HCT116 (cell line): ENCODE data around the gene ANKRD20A1. TPM values are rescaled to one million over a fixed set of nuclear protein-coding genes. Genes with fewer than 3 reads are reported as not detected.
A peak's percentile ranks its signal among the peaks of the same experiment; 100 is the strongest.
"Not testable (repeated sequence)": the region's sequence is repeated elsewhere in the genome, so short reads cannot be mapped to it uniquely, and the experiment has no call there.

ENCODE experiments used
- ATAC-seq: fragments of 200-7000 bp; cut with Tn5 transposase; 2 replicates; pipeline ENCODE4 v1.9.1; 2020; ENCODE audit warnings: mild to moderate bottlenecking, moderate library complexity
- Bru-seq: library from RNA; stranded (reverse); fragments of 400-500 nt; gene quantifications from one replicate; lab custom pipeline; 2021; lab: Mats Ljungman, UMichigan
- BruChase-seq, 2 experiments: library from RNA; stranded (reverse); fragments of 400-500 nt; gene quantifications; one replicate each; lab custom pipeline; 2021; lab: Mats Ljungman, UMichigan
- BruUV-seq: library from RNA; stranded (reverse); fragments of 400-500 nt; replicated peaks from 2 replicates; lab custom pipeline; 2021; lab: Mats Ljungman, UMichigan
- CTCF ChIA-PET: fragments of 300-600 bp; sonication (Branson Sonifier 250); formaldehyde crosslinking; loops from one replicate; lab custom pipeline; 2021; ENCODE audit warnings: antibody characterized with exemption; lab: Charles Lee
- POLR2A ChIA-PET: fragments of 300-600, 350-600 bp; sonication (Branson Sonifier 250); formaldehyde crosslinking; loops from one replicate; lab custom pipeline; 2021; ENCODE audit warnings: antibody characterized with exemption; lab: Charles Lee
- RAD21 ChIA-PET, 2 experiments: fragments of 300-600 bp; sonication (Branson Sonifier 250); formaldehyde crosslinking; loops; one replicate each; lab custom pipeline; 2023; ENCODE audit warnings: low total read pairs in 2 of 2; ENCODE audit not compliant: uncharacterized antibody in 2 of 2, unreplicated experiment in 2 of 2, low non-redundant PET in 1 of 2; lab: Charles Lee
- DNase-seq: peaks from one replicate; pipeline ENCODE4 v3.0.0-alpha.2; 2010; ENCODE audit warnings: low read depth, low spot score
- H2AFZ ChIP-seq: fragments of 200-600 bp; shearing (Covaris generic), sonication (generic); 2 replicates; pipeline ENCODE4 v1.6.1; 2017; ENCODE audit warnings: low read depth, mixed run types, mixed read lengths, antibody characterized with exemption, low read length; ENCODE audit not compliant: poor library complexity, severe bottlenecking
- H3K27ac ChIP-seq: 2 replicates; pipeline ENCODE4 v1.5.1; 2012; ENCODE audit warnings: low read depth, low read length
- H3K27me3 ChIP-seq: fragments of 200-600 bp; sonication (generic); 2 replicates; pipeline ENCODE4 v1.6.1; 2016; ENCODE audit warnings: mixed run types, low read length, mixed read lengths; ENCODE audit not compliant: insufficient read depth
- H3K36me3 ChIP-seq, 2 experiments: fragments of 200-500 bp in 1 of 2; fragments of 200-600 bp in 1 of 2; sonication (Bioruptor generic) in 1 of 2; sonication (generic) in 1 of 2; 2 replicates each; pipeline versions ENCODE4 v1.5.1 to v1.6.1; 2014 to 2016; ENCODE audit warnings: low read length in 2 of 2, inconsistent platforms in 1 of 2, mixed read lengths in 1 of 2, mixed run types in 1 of 2; ENCODE audit not compliant: insufficient read depth in 2 of 2, control insufficient read depth in 1 of 2
- H3K4me1 ChIP-seq, 2 experiments: fragments of 200-600 bp in 1 of 2; sonication (generic) in 1 of 2; 2 replicates each; pipeline versions ENCODE4 v1.5.1 to v1.6.1; 2012 to 2017; ENCODE audit warnings: low read length in 2 of 2, inconsistent platforms in 1 of 2, mild to moderate bottlenecking in 1 of 2, mixed read lengths in 1 of 2, mixed run types in 1 of 2, moderate library complexity in 1 of 2; ENCODE audit not compliant: insufficient read depth in 2 of 2, control insufficient read depth in 1 of 2
- H3K4me2 ChIP-seq: fragments of 200-600 bp; sonication (generic); 2 replicates; pipeline ENCODE4 v1.6.1; 2017; ENCODE audit warnings: mixed run types, low read length, mixed read lengths
- H3K4me3 ChIP-seq, 2 experiments: fragments of 200-600 bp in 1 of 2; sonication (generic) in 1 of 2; replicated peaks in 1 of 2; 2 replicates each; pipeline ENCODE4 v1.5.1; 2011 to 2016; ENCODE audit warnings: low read length in 2 of 2, control low read depth in 1 of 2, low read depth in 1 of 2, mild to moderate bottlenecking in 1 of 2, mixed read lengths in 1 of 2, mixed run types in 1 of 2
- H3K79me2 ChIP-seq: fragments of 200-600 bp; sonication (generic); 2 replicates; pipeline ENCODE4 v1.6.1; 2017; ENCODE audit warnings: mild to moderate bottlenecking, mixed run types, low read length, moderate library complexity, mixed read lengths; ENCODE audit not compliant: insufficient read depth
- H3K9ac ChIP-seq: fragments of 200-600 bp; sonication (generic); 2 replicates; pipeline ENCODE4 v1.6.1; 2016; ENCODE audit warnings: low read length, mixed read lengths
- H3K9me2 ChIP-seq: fragments of 200-600 bp; sonication (generic), shearing (Covaris generic); 2 replicates; pipeline ENCODE4 v1.6.1; 2017; ENCODE audit warnings: mixed run types, mild to moderate bottlenecking, moderate library complexity; ENCODE audit not compliant: insufficient read depth
- H3K9me3 ChIP-seq, 2 experiments: fragments of 200-500 bp in 1 of 2; fragments of 200-600 bp in 1 of 2; sonication (Bioruptor generic) in 1 of 2; sonication (generic) in 1 of 2; 2 replicates each; pipeline ENCODE4 v1.6.1; 2014 to 2017; ENCODE audit warnings: low read length in 2 of 2, mixed read lengths in 2 of 2, inconsistent platforms in 1 of 2, low read depth in 1 of 2, mild to moderate bottlenecking in 1 of 2, mixed run types in 1 of 2, moderate library complexity in 1 of 2; ENCODE audit not compliant: control insufficient read depth in 1 of 2, insufficient read depth in 1 of 2
- H4K20me1 ChIP-seq: fragments of 200-600 bp; sonication (generic), shearing (Covaris generic); 2 replicates; pipeline ENCODE4 v1.6.1; 2017; ENCODE audit warnings: mixed run types, mild to moderate bottlenecking, moderate library complexity; ENCODE audit not compliant: insufficient read depth
- intact Hi-C: fragments of 100-400 bp; cut with micrococcal nuclease; formaldehyde crosslinking; loops from 2 replicates; pipeline ENCODE4 v1.10.0; 2022
- long read RNA-seq: library from polyadenylated mRNA; unstranded; transcript quantifications from one replicate; pipeline ENCODE4 v2.0.0, GENCODE V29; 2021; ENCODE audit not compliant: unreplicated experiment
- polyA plus RNA-seq: library from polyadenylated mRNA; unstranded; fragments of >200 nt; gene quantifications from 2 replicates; pipeline ENCODE4 v1.2.1, GENCODE V29; 2012; ENCODE audit warnings: missing spikeins
- total RNA-seq: library from RNA; stranded (reverse); gene quantifications from one replicate; pipeline ENCODE4 v1.2.1, GENCODE V29; 2021; ENCODE audit not compliant: unreplicated experiment

ANKRD20A1 gene
- total RNA-seq (5.2 TPM), Bru-seq, nascent RNA (percentile 46 among the genes with signal in this experiment), BruChase-seq, experiment 1, labeled RNA remaining after a 6-hour chase (percentile 42 among the genes with signal in this experiment), BruChase-seq, experiment 2, labeled RNA remaining after a 2-hour chase (percentile 45 among the genes with signal in this experiment)
- polyA plus RNA-seq, result 2.4 and 2.6 TPM in 2 replicates
- long read RNA-seq, result 0 reads

DNA sequence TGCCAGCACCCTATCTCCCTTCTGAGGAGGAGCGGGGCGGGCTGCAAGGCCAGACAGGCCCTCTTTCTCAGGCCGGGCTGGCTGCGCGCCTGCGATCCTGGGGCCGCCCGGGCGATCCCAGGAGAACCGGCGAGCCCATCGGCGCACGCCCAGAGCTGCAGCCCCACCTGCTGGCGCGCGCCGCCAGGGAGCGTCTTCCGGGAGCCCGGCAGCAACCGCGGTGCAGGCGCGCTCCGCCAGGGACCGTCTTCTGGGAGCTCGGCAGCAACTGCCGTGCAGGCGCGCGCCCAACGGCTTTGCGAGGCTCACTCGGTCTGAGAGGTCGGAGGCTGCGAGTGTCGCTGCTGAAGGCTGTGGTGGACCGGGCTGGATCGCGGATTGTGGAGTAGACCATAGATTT is at the start of gene ANKRD20A1:
TSS of gene ANKRD20A1 (plus strand) at position 61 of the 400 bp plus-strand sequence. CDS start 496 bp downstream, outside the sequence.
- intact Hi-C loops, ATAC-seq, H3K4me2 ChIP-seq, CTCF ChIA-PET, H3K79me2 ChIP-seq, H3K4me3 ChIP-seq, H3K27ac ChIP-seq, RAD21 ChIA-PET, BruUV-seq, H3K27me3 ChIP-seq, H3K9me2 ChIP-seq, H3K9me3 ChIP-seq, H2AFZ ChIP-seq, POLR2A ChIA-PET, H3K36me3 ChIP-seq, DNase-seq, H4K20me1 ChIP-seq, H3K9ac ChIP-seq, H3K4me1 ChIP-seq: not testable (repeated sequence)

DNA sequence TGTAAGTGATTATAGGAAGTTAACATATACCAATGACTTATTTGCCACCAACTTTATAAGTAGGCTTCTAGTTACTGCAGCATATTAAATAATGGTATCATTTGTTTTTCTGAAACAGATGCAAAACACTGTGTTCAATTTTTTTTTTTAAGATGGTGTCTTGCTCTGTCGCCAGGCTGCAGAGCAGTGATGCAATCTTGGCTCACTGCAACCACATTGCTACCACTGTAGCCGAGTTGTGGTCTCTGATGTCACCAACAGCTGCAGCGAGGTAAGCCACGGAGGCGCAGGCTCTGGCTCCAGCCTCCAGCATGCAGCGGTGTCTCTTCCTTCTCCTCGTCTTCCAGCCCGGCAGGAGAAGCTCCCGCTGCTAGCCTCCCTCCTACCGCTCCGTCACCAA is 26.6 kb upstream of the ANKRD20A1 start:
- H3K4me1 ChIP-seq, H3K27me3 ChIP-seq, H3K36me3 ChIP-seq, H3K27ac ChIP-seq, intact Hi-C loops, H3K79me2 ChIP-seq, BruUV-seq, ATAC-seq, H3K9me3 ChIP-seq, H3K4me3 ChIP-seq, H2AFZ ChIP-seq, H3K4me2 ChIP-seq, DNase-seq, POLR2A ChIA-PET, H3K9me2 ChIP-seq, RAD21 ChIA-PET, H4K20me1 ChIP-seq, CTCF ChIA-PET, H3K9ac ChIP-seq: not testable (repeated sequence)
